HTERT RPE-1 (cell line): Measurements from ENCODE around the gene FAM170B.

ENCODE experiments used
- in situ Hi-C: fragments of 300-500 bp; cut with MboI; formaldehyde crosslinking; loops from 4 replicates; pipeline ENCODE4 v1.14.3; 2020; ENCODE audit warnings: low sequenced_read_pairs

Gene FAM170B

GRCh38 chr10:49107111-49107886 is 26.5 kb downstream of the FAM170B start:
- in situ Hi-C loops = no loop called here

DNA sequence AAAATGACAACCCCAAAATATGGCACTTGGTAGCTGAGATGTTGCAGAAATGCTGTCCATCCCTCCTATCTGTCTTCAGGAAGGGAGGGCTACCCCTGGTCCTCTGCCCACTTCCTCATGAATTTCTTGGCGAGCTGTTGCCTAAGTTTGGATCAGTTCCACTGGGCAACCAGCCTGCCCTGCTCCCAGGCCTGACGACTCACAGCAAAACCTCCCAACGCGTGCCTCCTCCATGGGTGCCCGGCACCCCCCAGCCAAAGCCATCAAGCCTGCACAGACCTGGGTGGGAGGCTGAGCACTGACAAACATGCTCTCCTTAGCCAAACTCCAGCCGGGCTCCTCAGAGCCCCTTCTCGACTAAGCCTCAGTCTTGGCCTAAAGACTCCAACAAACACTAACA is 27.4 kb downstream of the FAM170B start:
- in situ Hi-C loops = no loop called here

DNA sequence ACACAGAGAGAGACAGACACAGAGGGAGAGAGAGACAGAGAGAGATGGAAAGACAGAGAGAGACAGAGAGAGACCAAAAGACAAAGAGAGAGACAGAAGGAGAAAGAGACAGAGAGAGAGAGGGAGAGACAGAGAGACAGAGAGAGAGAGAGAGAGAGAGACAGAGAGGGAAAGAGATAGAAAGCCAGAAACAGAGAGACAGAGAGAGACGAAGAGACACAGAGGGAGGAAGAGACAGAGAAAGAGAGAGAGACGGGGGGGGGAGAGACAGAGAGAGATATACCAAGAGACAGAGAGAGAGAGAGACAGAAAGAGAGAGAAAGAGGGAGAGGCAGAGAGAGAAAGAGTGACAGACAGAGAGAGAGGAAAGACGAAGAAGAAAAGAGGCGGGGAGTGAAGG is 28.7 kb downstream of the FAM170B start:
- in situ Hi-C loops = no loop called here

DNA sequence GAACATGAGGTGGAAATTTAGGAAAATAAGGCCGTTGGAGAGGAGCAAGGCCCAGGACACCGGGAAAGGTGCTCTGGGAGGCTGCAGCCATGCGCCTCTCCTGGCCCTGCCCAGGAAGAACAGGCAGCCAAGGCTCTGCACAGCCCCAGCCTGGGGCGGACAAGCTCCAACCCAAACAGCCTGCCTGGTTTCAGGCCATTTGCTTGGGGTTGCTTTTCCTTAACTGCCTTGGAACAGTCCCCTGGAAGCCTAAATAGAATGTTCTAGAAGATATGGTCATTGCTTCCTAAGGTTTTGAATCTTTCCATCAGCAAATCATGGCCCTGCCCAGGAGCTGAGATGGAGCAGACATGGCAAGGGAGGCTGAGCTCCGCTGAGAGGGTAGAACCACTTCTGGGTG is 29.5 kb downstream of the FAM170B start:
- in situ Hi-C loops = no loop called here

GRCh38 chr10:49103761-49104160 is 30.1 kb downstream of the FAM170B start:
- in situ Hi-C loops = no loop called here

DNA sequence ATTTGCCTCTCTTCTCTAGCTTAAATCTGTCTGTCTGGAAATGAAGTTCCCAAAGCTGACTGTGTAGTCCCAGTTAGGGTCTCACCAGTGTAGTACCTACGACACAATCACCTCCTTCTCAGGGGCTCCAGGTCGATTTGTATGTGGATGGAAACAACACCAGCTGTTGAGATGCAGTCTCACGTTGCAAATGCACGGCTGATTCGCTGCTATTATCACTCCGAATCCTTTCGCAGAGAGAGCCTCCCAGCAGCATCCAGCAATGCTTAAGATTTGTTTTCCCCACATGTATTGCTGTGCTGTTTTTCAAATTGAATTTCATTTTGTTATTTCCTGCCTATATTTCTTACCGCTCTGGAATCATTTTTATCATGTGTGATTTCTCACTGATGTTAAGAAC is 34.8 kb downstream of the FAM170B start:
- in situ Hi-C loops = no loop called here

GRCh38 chr10:49096890-49097445 is 36.9 kb downstream of the FAM170B start:
- in situ Hi-C loops = no loop called here

- in situ Hi-C loops = no loop called here
These were observed 39.2 kb downstream of the FAM170B start for GRCh38 chr10:49094646-49095045.

- in situ Hi-C loops = no loop called here
These were observed 39.9 kb downstream of the FAM170B start for GRCh38 chr10:49093922-49094321.

- in situ Hi-C loops = no loop called here
These were observed 41.3 kb downstream of the FAM170B start for GRCh38 chr10:49092477-49092876.

GRCh38 chr10:49091450-49092210 is 42.2 kb downstream of the FAM170B start:
- in situ Hi-C loops = no loop called here

DNA sequence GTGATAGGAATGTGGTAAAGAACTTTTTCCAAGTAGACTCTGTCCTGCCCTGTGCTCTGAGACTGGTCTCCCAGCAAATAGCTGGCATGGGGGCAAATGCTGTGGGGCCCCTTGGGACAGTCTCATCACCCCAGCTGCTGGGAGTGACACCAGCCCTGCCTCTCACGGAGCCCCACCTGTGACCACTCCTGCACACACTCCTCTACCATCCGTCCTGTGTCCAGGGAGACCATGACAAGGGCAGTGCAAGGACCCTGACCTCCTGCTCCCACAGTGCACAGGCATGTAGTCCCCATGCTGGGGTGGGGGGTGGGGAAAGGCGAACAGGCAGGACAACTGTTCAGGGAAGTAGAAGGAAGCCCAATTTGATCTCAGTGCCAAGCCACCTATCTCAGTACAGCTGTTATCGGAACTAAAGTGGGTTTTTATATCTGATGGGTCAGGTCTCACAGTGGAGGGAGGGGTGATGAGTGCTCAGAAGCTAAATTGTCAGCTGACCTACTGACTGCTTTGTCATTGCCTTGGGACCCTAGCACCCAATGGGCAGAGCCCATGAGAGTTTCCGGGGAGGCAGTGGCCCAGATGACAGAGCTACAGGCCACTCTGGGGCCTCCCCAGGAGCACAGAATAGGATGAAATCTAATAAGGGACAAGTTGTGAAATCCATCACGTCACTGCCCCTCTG is 43.0 kb downstream of the FAM170B start:
- in situ Hi-C loops = no loop called here

DNA sequence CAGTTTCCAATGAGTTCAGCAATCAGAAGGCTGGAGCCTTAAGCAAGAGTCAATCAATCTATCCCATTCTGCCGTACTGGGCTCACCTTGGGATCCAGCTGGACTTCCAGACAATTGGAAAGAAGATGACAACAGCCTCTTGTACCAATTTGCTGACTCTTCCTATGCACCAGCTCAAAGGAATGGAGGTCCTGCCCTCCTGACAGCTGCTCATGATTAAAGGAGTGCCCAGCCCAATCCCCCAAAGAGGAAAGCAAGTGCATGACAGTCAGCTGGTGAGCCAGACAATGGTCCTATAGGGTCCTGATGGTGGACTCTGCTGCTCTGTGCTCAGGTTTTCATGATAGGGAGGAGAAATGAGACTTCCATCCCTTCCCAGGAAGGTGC is 43.6 kb downstream of the FAM170B start:
- in situ Hi-C loops = no loop called here

DNA sequence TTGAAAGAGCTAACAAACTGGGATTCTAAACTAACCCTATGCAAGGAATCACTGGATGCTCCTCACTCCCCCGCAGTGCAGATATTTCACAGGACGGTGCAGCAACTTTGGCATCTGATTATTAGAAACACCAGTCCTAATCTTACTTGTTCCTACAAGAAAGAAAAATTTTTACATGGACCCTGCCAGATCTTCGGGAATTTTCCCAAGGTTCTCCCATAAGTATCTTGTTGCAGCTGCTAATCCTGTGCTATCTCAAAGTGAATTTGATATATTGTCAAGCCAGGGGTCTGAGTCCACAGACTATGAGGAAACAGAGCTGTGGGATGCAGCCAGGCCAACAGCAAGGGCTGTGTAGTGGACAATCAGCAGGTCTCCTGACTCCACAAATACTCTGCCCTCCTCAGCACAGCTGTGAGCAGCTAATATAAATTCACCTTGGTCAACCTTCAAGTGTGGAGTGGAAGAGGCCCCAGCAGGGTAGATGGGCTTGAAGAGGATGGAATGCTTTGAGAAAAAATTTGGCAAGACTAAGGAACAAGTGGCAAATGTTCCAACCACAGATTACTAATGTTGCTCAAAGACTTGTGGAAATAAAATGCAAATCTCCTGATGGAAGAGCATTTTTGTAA is 44.1 kb downstream of the FAM170B start:
- in situ Hi-C loops = no loop called here

DNA sequence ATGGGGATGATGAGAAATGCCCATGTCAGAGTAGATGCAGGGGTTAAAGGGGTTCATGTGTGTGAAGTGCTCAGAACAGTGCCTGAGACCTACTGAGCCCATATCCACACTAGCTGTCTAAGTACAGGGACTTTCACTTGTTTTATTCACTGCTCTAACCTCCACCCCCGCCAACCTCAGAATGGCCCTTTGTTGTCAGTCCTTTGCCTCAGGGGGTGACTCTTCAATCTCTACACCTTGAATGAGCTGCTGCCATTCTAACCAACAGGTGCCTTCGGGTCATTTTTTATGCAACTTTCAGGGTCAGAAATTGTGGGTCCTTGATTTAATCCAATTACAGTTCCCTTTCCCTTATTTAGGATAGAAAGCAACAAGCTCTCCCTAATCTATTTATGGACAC is 44.7 kb downstream of the FAM170B start:
- in situ Hi-C loops = no loop called here

- in situ Hi-C loops = no loop called here
These were observed 46.9 kb downstream of the FAM170B start for GRCh38 chr10:49086889-49087288.

GRCh38 chr10:49083261-49083660 is 50.6 kb downstream of the FAM170B start:
- in situ Hi-C loops = no loop called here

DNA sequence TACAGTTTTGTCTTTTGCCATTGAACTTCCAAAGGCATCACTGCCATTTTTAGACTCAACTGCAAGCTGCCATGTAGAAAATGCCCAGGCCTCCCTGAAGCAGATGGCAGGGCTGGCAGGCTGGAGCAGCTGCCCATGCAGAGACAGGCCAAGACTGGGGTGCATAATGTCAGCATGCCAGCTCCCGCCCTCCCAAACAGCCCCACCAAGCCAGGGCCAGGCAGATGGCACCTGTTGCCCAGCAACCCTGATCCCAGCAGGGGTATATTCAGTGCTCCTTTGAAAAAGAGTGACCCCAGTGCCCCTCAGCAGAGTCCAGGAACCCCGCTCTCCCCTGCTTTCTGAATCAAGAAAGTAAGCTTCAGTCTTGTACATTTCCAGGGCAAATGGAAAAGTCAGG is 51.1 kb downstream of the FAM170B start:
- in situ Hi-C loops = no loop called here

GRCh38 chr10:49081547-49082275 is 52.1 kb downstream of the FAM170B start:
- in situ Hi-C loops = no loop called here
